RWPE2 (cell line): ENCODE data around the gene SMCHD1.

ENCODE experiments used
- ATAC-seq: fragments of 200-7000 bp; cut with Tn5 transposase; 3 replicates; pipeline ENCODE4 v1.9.1; 2021; ENCODE audit warnings: low read depth
- DNase-seq: peaks from one replicate; pipeline ENCODE4 v3.0.0-alpha.2; 2020; ENCODE audit warnings: low spot score
- H3K27ac ChIP-seq: fragments of 450-650 bp; 2 replicates; pipeline ENCODE4 v1.5.1; 2017; ENCODE audit warnings: mild to moderate bottlenecking; ENCODE audit not compliant: poor library complexity, severe bottlenecking
- H3K27me3 ChIP-seq: fragments of 250-450 bp; sonication (Bioruptor Pico); 2 replicates; pipeline ENCODE4 v1.5.1; 2021; ENCODE audit warnings: mild to moderate bottlenecking, moderate library complexity; ENCODE audit not compliant: insufficient read depth, poor library complexity, severe bottlenecking
- H3K36me3 ChIP-seq: fragments of 250-450 bp; sonication (Bioruptor Pico); 2 replicates; pipeline ENCODE4 v1.5.1; 2020; ENCODE audit warnings: low read depth, mild to moderate bottlenecking, moderate library complexity
- H3K4me1 ChIP-seq: fragments of 250-450 bp; sonication (Bioruptor Pico); 2 replicates; pipeline ENCODE4 v1.5.1; 2021; ENCODE audit warnings: mild to moderate bottlenecking, moderate library complexity; ENCODE audit not compliant: insufficient read depth, poor library complexity, severe bottlenecking
- H3K4me3 ChIP-seq: fragments of 250-450 bp; sonication (Bioruptor Pico); 2 replicates; pipeline ENCODE4 v1.5.1; 2021; ENCODE audit warnings: mild to moderate bottlenecking, moderate library complexity; ENCODE audit not compliant: severe bottlenecking
- H3K9me3 ChIP-seq: fragments of 250-450 bp; sonication (Bioruptor Pico); 2 replicates; pipeline ENCODE4 v1.5.1; 2021; ENCODE audit warnings: mild to moderate bottlenecking, moderate library complexity; ENCODE audit not compliant: severe bottlenecking
- CTCF ChIP-seq: fragments of 450-650 bp; IDR thresholded peaks from one replicate; pipeline ENCODE4 v1.5.1; 2017; ENCODE audit warnings: mild to moderate bottlenecking, moderate library complexity; ENCODE audit not compliant: poor library complexity, severe bottlenecking

SMCHD1 gene

GRCh38 chr18:2697184-2697583 is 41.7 kb downstream of the SMCHD1 start:
- Histone ChIP-seq H3K36me3 (peaks cover 92% of the 10 kb centered on the region), H3K27ac (no peak overlapping the region), H3K4me3 (no peak overlapping the region), H3K27me3 (no peaks in the 10 kb centered on the region), H3K9me3 (no peaks in the 10 kb centered on the region), H3K4me1 (no peaks in the 10 kb centered on the region)
- no peak for DNase-seq
- no peak for TF ChIP-seq CTCF
- ATAC-seq = no peak

- Histone ChIP-seq H3K4me3 (no peak overlapping the region), H3K27me3 (no peaks in the 10 kb centered on the region), H3K9me3 (no peaks in the 10 kb centered on the region), H3K4me1 (no peaks in the 10 kb centered on the region), H3K27ac (no peak overlapping the region), H3K36me3 (peaks cover 98% of the 10 kb centered on the region)
- DNase-seq = no peak
- ATAC-seq = no peak
- TF ChIP-seq CTCF = no peak
Observed at GRCh38 chr18:2699001-2699400, 43.5 kb downstream of the SMCHD1 start.

- TF ChIP-seq CTCF = no peak
- Histone ChIP-seq H3K9me3 (no peaks in the 10 kb centered on the region), H3K4me1 (no peaks in the 10 kb centered on the region), H3K4me3 (no peak overlapping the region), H3K36me3 (peaks cover 91% of the 10 kb centered on the region), H3K27me3 (no peaks in the 10 kb centered on the region), H3K27ac (no peak overlapping the region)
- ATAC-seq (no peak), DNase-seq (no peak)
Observed at GRCh38 chr18:2704541-2704940, 49.0 kb downstream of the SMCHD1 start.

GRCh38 chr18:2706903-2707302 is 51.4 kb downstream of the SMCHD1 start:
- Histone ChIP-seq H3K36me3 (peaks cover 85% of the 10 kb centered on the region), H3K4me3 (no peak overlapping the region), H3K9me3 (no peaks in the 10 kb centered on the region), H3K4me1 (no peaks in the 10 kb centered on the region), H3K27me3 (no peaks in the 10 kb centered on the region), H3K27ac (no peak overlapping the region)
- ATAC-seq = no peak
- no peak for DNase-seq
- TF ChIP-seq CTCF = no peak

- TF ChIP-seq CTCF = no peak
- DNase-seq (no peak), ATAC-seq (no peak)
- peaks cover 87% of the 10 kb centered on the region for H3K36me3 ChIP-seq
- no peaks in the 10 kb centered on the region for H3K9me3 ChIP-seq
- no peaks in the 10 kb centered on the region for H3K4me1 ChIP-seq
- no peak overlapping the region for H3K27ac ChIP-seq
- no peaks in the 10 kb centered on the region for H3K27me3 ChIP-seq
- no peak overlapping the region for H3K4me3 ChIP-seq
Observed at GRCh38 chr18:2707551-2708168, 52.1 kb downstream of the SMCHD1 start.
